Hematopoietic multipotent progenitor cell (in vitro differentiated cells): ENCODE results near the gene COBLL1. TPM values are rescaled to one million over a fixed set of nuclear protein-coding genes. Genes with fewer than 3 reads are reported as not detected.
"Not testable (repeated sequence)": the region's sequence is repeated elsewhere in the genome, so short reads cannot be mapped to it uniquely, and the experiment has no call there.

Experiments used
- DNase-seq, 3 donors: peaks; one replicate each; pipeline ENCODE4 v3.0.0-alpha.2; 2011 to 2015; ENCODE audit warnings: low read depth in 2 of 3, low spot score in 2 of 3
- total RNA-seq: library from RNA; depleted of rRNA; stranded (reverse); fragments of >200 nt; gene quantifications from one replicate; pipeline ENCODE4 v1.2.3, GENCODE V29; 2012

COBLL1 gene
- total RNA-seq, 1 donor = 10.2 TPM

DNA sequence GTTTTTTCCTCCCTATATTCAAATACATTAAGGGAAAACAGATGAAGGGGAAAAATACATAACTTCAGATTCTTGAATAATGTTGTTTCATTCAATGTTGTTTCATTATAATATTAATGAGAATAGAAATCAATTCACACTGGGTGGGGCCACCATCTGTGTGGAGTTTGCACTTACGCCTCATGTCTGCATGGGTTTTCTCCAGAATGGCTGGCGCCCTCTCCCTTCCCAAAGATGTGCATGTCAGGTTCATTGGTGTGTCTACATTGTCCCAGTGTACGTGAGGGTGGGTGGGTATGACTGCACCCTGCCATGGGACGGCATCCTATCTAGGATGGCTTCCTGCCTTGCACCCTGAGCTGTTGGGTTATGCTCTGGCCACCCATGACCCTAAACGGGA, 51.7 kb downstream of the COBLL1 start:
- no peak for DNase-seq

DNA sequence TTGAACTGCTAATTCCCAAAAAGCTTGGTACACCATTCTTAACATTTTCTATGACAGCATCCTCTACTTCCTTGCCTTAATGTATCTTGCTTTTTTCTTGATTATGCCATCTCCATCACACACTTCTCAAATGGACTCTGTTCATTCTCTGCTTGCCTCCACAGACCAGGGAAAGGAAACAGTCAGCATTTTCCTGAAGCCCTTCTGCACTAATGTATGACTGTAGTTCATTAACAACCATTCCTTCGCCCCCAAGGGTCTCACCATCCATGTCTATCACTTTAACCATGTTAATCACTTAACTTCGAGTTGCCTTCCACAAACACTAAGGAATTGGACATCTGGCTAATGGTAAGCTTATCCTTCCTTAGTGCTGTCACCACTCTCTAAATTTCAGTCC, 54.8 kb downstream of the COBLL1 start:
- no peak for DNase-seq

DNA sequence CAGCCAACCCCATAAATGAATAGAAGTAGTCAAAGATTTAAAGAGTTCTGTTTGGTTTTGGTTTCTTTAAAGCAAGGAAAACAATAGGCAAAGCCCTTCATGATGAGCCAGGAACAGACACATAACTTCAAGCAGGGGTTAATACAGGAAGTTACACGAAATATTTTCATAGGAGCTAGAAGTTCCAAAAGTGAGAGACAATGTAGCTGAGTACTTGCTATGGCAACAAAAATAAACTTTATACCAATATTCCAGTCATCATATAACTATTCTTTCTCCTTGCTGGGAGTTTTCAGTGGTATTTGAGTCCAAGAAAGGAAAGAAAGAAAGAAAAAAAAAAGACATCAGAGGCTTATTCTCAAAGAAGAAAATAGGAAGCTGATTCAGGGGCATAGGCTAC, 56.2 kb downstream of the COBLL1 start:
- DNase-seq = peak in 1 of 3 donors; percentile 20

DNA sequence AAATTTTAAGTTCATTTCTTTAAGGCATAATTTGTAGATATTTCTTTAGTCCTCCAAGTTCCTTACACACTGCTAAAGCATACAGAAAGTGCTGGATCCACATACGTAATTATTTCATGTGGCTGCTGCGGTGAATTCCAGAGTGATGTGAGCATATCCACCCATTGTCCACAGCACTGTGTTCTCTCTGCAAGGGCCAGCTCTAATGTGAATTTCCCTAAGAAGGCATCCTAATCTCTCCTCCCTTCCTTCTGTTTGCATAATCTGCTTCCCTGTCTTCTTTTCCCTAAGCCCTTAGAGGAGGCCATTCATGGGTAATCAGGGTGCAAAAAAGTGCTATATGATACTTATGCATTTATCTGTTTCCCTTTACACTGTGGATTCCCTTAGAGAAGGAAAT, 57.2 kb downstream of the COBLL1 start:
- DNase-seq = no peak

DNA sequence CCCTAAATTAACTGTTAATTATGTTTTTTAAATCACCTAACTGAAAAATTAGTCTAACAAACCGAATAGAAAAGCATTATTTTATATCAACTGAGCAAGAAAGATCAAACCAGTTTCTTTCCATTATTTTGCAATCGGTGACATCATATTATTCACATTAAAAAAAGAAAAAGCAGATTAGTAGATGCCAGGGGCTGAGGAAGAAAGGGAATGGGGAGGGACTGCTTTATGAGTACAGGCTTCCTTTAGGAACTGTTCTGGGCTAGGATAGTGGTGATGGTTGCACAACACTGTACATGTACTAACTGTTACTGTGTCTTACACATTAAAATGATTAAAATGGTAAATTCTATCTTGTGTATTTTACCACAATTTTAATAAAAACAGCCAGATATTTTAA, 59.3 kb downstream of the COBLL1 start:
- no peak for DNase-seq

DNA sequence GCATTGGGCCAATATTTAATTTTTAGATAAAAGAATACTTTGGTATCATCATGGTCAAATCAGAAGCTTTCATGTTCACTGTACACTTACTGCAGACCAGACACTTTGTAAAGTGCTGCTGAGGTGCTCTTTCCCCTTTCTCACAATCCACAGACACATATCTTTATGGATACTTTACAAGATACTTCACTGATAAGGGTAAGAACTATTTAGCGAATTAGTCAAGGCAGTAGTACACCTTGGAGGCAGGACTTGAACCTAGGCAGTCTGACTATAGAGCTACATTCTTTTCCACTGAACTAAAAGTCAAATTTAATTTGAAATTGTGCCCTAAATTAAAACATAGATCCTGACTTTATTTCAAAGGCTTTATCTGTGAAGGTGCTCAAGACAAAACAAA, 60.2 kb downstream of the COBLL1 start:
- DNase-seq = no peak

DNA sequence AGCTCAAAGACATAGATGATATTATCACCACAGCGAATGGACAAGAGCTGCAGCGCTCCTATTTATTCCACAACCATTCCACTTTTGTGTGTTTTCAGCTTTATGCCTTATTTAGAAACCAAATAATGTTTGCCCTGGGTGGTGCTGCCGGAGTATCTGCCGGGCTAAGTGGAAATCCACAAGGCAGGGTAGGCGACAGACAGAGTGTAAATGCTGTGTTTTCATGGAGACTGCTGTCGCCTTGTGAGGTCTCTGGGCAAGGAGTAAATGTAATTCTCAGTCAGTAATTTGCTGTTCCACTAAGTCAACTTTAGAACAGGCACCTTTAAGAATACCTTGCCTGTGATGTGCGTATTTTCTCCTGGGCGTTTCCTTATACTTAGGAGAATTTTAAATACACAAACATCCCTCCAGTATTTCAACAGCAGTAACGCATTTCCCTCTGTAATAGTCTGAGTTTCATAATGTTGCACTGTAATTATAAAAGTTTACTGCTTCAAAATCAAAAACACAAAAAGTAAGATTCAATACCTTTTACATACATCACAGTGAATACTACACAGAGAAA, 60.9 kb downstream of the COBLL1 start:
- DNase-seq = no peak

DNA sequence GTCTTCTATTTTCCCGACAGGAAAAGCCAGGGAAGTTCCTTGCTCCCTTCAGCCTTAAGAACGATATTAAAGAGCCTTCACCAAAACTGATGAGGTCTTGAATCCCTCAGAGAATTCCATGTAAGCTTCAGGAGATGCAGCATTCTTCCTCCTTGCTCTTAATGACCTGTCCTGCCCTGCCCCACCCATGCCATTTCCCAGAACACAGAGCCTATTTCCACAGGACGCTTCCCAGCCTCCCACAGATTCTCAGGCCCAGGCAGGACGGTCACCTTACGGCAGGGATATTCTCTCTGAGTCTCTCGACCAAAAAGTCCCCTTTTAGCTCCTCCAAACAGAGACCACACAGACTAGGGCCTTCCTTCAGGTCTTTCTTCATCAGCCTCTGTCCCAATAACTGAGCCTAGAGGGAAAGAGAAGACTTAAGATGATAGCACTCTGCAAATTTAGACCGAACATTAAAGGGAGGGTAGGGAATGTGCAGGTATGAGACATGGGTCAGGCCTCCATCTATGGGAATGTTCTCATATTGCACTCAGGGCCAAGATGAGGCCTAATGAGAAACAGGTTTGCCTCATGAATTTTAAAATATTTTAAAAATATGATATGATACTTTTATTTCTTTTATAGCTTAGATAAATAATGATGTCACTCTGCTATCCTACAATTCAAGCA, 62.1 kb downstream of the COBLL1 start:
- DNase-seq = no peak

DNA sequence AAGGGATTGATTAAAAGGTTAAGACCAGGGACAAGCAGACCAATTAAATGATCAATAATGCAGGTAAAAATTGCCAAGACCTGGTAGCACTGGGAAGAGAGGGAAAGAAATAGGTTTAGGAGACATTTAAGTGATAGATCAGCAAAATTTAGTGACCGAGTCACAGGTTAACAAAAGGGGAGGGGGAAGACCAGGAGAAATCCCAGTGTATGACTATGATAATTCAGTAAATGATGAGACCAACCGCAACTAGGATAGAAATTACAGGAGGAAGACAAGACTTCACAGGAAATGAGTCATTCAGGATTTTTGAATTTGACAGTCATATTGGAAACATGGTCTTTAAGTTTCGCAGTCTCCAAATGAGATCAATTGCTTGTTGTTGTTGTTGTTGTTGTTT, 62.9 kb downstream of the COBLL1 start:
- DNase-seq = no peak

DNA sequence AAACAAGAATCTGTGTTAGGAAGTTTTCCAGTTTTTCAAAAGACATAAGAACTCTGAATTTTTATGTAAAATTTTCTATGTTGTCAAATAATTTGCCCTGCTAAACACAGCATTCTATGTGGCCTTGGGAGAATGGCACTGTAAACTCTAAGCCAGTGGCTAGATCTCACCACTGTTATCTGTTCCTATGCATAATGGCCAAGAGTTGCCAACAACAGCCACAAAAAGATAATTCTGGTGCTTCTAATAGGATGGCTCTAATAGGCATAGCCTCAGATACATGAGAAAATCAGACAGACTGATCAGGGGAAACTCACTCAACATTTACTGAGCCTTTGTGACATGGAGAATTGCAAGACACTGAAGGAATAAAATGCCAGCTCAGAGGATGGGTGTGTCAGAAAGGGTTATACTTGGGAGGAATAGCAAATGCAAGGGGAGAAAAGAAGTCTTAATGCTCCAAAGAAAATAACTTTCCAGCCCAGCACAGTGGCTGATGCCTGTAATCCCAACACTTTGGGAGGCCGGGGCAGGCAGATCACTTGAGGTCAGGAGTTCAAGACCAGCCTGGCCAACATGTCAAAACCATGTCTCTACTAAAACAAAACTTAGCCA, 63.7 kb downstream of the COBLL1 start:
- DNase-seq = no peak

DNA sequence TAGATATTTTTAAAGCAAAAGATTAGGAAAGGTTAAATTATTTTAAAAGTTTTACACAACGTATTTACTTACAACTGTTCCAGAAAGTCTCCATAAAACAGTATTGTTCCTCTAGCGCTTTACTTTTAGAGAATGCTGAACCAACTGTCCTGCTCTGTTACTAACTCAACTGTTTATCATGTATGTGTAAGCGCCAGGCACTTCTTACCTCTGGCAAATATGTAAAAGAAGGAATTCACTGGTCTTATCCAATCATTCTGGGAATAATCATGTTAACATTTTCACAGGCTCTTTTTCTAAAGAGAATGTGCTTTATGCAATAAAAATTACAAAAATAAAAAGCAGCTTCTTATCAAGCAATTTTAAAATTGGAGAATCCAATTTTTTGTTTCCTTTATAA, 68.0 kb downstream of the COBLL1 start:
- no peak for DNase-seq

DNA sequence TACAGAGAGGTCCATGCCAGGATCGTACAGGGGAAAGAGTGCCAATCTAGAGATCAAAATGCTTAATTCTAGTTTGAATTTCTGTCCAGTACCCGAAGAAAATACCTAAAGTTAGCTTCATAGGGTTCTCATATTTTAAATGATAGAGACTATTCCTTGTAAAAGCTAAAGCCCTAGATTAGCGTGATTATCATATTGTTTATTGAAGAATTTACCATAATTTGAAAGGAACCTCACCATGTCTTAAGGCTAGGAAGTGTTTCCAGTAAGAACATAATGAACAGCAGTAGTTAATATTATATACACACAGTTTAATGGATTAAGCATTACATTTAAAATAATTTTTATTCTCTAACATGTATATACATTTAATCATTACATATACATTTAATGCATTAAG, 68.5 kb downstream of the COBLL1 start:
- no peak for DNase-seq

DNA sequence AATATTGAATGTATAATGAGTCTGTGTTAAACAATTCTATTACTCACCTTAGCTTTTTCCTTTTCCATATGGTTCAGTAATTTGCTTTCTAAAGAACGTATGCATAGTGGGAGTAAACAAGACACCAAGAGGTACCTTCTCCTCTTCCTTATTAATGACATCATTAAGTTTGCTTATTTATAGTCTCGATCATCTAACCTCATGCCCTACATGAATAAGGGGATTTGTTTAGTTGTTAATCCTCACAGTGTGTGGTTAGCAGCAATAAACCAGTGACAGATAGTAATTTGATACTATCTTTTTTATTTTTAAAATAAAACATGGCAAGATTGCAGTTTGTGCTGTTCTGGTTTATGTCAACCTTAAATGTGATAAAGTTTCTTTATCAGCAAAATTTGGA, 69.7 kb downstream of the COBLL1 start:
- DNase-seq = no peak

DNA sequence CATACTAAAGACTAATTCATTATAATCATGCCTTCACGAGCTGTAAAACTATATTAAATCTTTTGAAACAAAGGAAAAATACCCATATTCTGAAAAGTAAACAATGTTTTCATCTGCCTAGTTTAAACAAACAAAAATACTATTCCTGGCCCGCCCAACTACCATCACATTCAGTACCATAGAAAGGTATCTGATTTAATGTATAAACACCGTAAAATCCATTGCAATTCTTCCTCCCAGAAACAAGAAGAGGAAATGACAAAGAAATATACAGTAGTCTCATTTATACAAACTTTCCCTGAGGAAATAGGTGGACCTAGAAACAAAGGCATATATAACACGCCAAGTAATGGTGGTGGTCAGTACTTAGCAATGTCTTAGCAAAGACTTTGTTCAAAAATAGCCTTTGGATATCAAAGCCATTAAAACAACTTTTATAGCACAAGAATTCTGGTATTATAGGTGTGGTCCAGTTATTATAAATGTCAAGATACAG, 71.2 kb downstream of the COBLL1 start:
- DNase-seq = no peak

DNA sequence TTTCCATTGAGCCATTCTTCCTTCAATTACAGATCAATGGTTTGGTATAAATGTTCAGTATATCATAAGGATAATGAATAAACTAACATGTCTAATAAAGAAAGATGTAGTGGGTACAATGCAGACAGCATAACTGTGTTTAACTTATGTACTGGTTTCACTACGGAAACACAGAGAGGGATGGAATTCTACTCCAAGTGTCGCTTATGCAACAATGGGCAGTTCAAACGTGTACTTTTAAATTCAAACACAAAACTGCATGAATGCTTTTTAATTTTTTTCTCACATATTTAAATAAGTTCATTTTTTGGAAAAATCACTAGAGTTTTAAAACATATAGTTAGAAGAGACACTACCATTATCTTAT, 74.7 kb downstream of the COBLL1 start:
- DNase-seq = no peak

DNA sequence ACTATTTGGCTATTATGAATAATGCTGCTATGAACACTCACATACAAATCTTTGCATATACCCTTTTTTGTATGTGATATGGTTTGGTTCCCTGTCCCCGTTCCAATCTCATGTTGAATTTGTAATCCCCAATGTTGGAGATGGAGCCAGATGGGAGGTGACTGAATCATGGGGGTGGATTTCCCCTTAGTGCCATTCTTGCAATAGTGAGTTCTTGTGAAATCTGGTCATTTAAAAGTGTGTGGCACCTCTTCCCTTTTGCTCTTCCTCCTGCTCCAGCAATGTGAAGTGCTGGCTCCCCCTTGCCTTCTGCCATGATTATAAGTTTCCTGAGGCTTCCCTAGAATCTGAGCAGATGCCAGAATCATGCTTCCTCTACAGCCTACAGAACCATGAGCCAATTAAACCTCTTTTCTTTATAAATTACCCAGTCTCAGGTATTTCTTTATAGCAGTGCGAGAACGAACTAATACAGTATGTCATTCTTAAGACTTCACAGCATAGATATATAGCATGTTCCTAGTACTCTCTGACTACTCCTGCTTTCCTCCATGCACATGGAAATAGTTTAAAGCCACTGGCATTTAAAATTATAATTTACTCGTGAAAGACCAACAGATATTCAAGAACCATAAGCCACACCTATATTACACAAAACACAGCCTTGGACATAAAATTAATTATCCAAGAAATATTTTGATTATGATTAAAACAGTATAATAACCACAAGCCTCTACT, 75.2 kb downstream of the COBLL1 start:
- DNase-seq = no peak

DNA sequence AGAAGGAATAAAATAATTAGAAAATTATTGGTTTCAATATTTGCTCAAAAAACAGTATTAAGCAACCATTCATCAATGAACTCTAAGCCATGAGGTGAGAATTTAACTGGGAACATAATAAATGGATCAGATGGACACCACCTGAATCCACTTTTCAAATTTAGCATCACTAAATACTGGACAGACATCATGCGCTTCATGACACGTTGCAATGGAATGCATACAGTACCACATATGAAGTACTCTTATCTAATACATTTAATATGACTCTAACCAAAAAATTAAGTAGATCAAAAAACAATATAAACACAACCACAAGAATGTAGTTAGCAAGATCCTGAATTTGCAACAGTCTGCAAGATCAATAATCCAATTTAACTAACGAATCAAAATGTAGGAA, 76.6 kb downstream of the COBLL1 start:
- no peak for DNase-seq

DNA sequence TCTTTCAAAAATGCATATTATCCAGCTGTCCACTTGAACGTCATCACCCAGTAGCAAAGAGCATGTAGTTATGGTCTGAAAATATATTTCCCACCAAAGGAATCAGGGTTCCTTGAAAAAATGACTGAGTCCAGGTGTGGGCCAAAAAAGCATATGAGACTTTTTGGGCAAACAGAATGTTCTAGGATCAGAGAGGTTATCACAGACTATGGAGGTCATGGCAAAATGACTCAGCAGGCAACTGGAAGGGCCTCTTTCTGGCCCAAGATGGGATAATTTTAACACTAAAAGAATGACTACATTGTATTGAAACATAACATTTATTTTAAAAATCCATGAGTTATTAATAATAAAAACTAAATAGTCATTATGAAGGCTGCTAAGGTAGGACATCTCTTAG, 77.1 kb downstream of the COBLL1 start:
- no peak for DNase-seq

DNA sequence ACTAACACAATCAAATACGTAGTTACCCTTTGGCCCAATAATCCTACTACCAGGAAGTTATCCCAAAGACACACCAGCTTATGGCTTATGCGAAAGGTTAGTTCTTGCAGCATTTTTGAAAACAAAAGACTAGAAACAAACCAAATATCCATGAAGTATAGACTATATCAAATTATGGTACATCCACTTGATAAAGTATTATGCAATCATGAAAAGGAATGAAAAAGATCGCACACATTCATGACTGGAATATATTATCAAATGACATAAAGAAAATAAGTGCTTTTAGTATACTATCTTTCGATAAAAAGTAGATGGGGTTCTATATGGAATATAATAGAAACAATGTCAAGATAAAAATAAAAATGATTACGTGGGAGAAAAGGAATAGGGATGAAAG, 78.2 kb downstream of the COBLL1 start:
- no peak for DNase-seq

DNA sequence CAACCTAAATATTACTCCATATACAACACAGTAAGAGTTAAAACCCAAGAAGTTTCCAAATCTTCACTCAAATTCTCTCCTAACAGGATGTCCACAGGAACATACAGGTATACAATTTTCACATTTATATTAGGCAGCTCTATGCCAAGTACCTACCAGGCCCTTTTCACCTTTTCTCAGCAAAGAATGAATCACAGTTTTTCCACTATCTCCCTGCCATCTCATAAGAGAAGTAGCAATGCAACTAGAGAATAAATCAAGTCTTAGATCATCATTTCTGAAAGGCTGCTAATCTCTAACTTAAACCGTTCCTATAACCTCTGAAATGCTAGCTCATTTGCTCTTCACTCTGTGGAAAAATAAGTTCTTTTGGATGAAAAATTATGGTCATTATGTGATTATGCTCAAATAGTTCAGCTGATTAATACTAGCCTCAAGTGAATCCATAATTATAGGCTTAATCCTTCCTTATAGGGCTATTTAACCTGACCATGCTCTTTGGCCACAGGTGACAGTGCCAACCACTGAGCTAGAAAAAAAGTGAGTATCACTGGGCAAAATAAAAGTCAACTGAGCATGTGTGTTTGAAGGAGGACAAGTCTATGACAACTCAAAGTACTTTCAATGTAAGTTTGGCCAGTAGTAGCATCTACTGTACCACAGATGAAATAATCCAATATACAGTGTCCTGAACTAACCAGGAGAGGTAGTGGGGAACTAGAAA, 79.7 kb downstream of the COBLL1 start:
- no peak for DNase-seq

DNA sequence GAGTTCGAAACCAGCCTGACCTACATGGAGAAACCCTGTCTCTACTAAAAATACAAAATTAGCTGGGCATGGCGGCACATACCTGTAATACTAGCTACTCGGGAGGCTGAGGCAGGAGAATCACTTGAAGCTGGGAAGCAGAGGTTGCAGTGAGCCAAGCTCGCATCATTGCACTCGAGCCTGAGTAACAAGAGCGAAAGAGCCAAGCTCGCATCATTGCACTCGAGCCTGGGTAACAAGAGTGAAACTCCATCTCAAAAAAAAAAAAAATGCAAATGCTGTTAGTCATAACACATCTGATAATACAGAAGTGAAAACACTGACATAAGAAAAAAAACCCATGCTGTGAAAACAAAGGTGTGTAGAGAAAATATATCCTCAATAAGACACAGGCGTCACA, 80.4 kb downstream of the COBLL1 start:
- DNase-seq = not testable (repeated sequence)
